K562 (cell line): Measurements from ENCODE around the gene SCYL1. TPM values are rescaled to one million over a fixed set of nuclear protein-coding genes. Genes with fewer than 3 reads are reported as not detected.

Experiments used
- ARID2 ChIP-seq: fragments of 450-650 bp; IDR thresholded peaks from 2 replicates; pipeline ENCODE4 v1.6.1; 2017; ENCODE audit warnings: antibody characterized with exemption, mild to moderate bottlenecking
- BRD4 ChIP-seq: fragments of 200-600 bp; sonication (generic); IDR thresholded peaks from 2 replicates; pipeline ENCODE4 v1.6.1; 2017; ENCODE audit warnings: inconsistent platforms
- CCAR2 ChIP-seq: fragments of 200-400 bp; formaldehyde crosslinking; IDR thresholded peaks from 2 replicates; pipeline ENCODE4 v1.6.1; 2017; ENCODE audit warnings: mild to moderate bottlenecking, low read depth, low read length
- CREM ChIP-seq: IDR thresholded peaks from 2 replicates; pipeline ENCODE4 v1.6.1; 2014; ENCODE audit warnings: antibody characterized with exemption, low read depth
- NFATC3 ChIP-seq: fragments of 450-650 bp; IDR thresholded peaks from 2 replicates; pipeline ENCODE4 v1.6.1; 2017; ENCODE audit warnings: mild to moderate bottlenecking
- POLR2AphosphoS5 ChIP-seq: IDR thresholded peaks from 2 replicates; pipeline ENCODE4 v1.6.1; 2011; ENCODE audit warnings: mild to moderate bottlenecking, low read depth, low read length, moderate library complexity; ENCODE audit not compliant: control insufficient read depth, insufficient read depth
- RBFOX2 ChIP-seq: fragments of 200-400 bp; formaldehyde crosslinking; IDR thresholded peaks from 2 replicates; pipeline ENCODE4 v1.6.1; 2017; ENCODE audit warnings: low read depth, mild to moderate bottlenecking, low read length, moderate library complexity
- RREB1 ChIP-seq: fragments of 250-450 bp; sonication (Bioruptor Pico); IDR thresholded peaks from 2 replicates; pipeline ENCODE4 v1.4.0; 2020
- SREBF1 ChIP-seq: fragments of 150-350 bp; IDR thresholded peaks from 2 replicates; pipeline ENCODE4 v1.6.1; 2014; ENCODE audit warnings: antibody characterized with exemption, low read depth, low read length, borderline replicate concordance
- SREBF2 ChIP-seq: sonication (generic); formaldehyde crosslinking; IDR thresholded peaks from 2 replicates; pipeline ENCODE4 v1.4.0; 2020; ENCODE audit warnings: mild to moderate bottlenecking, missing genetic modification reagents
- TAF1 ChIP-seq: IDR thresholded peaks from 2 replicates; pipeline ENCODE4 v1.6.1; 2011; ENCODE audit warnings: mild to moderate bottlenecking, low read length, moderate library complexity; ENCODE audit not compliant: insufficient read depth, control insufficient read depth, severe bottlenecking; ENCODE audit errors: extremely low read depth
- TRIM25 ChIP-seq: fragments of 450-650 bp; IDR thresholded peaks from 2 replicates; pipeline ENCODE4 v1.7.0; 2016; ENCODE audit warnings: borderline replicate concordance
- ZC3H11A ChIP-seq: IDR thresholded peaks from 2 replicates; pipeline ENCODE4 v1.6.1; 2012; ENCODE audit warnings: low read depth, low read length, improper control_type of control experiment
- ZC3H4 ChIP-seq: sonication (generic); formaldehyde crosslinking; IDR thresholded peaks from 2 replicates; pipeline ENCODE4 v1.9.0; 2021; ENCODE audit warnings: missing genetic modification reagents, borderline replicate concordance
- ZKSCAN1 ChIP-seq: fragments of 150-350 bp; IDR thresholded peaks from 2 replicates; pipeline ENCODE4 v1.6.1; 2016; ENCODE audit warnings: low read depth, low read length
- ZNF140 ChIP-seq: fragments of 250-450 bp; sonication (Bioruptor Pico); IDR thresholded peaks from 2 replicates; pipeline ENCODE4 v1.8.0; 2021; ENCODE audit warnings: moderate library complexity, mild to moderate bottlenecking, inconsistent platforms
- ZNF165 ChIP-seq: fragments of 250-450 bp; sonication (Bioruptor Pico); IDR thresholded peaks from 2 replicates; pipeline ENCODE4 v1.4.0; 2020; ENCODE audit warnings: borderline replicate concordance
- ZNF766 ChIP-seq: fragments of 200-800 bp; sonication (Bioruptor generic); conservative IDR thresholded peaks from 2 replicates; pipeline ENCODE4 v1.6.1; 2016; ENCODE audit warnings: missing genetic modification characterization, missing compliant biosample characterization
- polyA plus RNA-seq, 8 experiments: library from polyadenylated mRNA; depleted of rRNA in 4 of 8; stranded (reverse) in 5 of 8; unstranded in 3 of 8; fragments of >200 nt; fragmentation: Nextera tagmentation in 2 of 8; fragmentation: Illumina TruSeq in 1 of 8; extraction: Ambion mirVana in 2 of 8; extraction: Trizol in 1 of 8; gene quantifications; 2 replicates each; pipeline versions ENCODE4 v1.2.1 to v1.2.3, GENCODE V29; 2011 to 2014; ENCODE audit warnings: inconsistent platforms in 1 of 8, missing spikeins in 1 of 8
- total RNA-seq, 7 experiments: library from RNA; depleted of rRNA in 6 of 7; stranded (reverse); fragments of >200 nt in 6 of 7; fragmentation: Illumina TruSeq in 2 of 7; extraction: Trizol in 2 of 7; gene quantifications; 2 replicates each; pipeline versions ENCODE4 v1.2.1 to v1.2.3, GENCODE V29; 2011 to 2021; ENCODE audit warnings: low replicate concordance in 1 of 7
- TF ChIP-seq, protein P1 (sequence below), 2 experiments: fragments of 250-450 bp in 1 of 2; fragments of 450-650 bp in 1 of 2; sonication (Bioruptor Pico) in 1 of 2; IDR thresholded peaks; 2 replicates each; pipeline versions ENCODE4 v1.6.1 to v1.8.0; 2016 to 2021; ENCODE audit warnings: mild to moderate bottlenecking in 2 of 2, moderate library complexity in 2 of 2, missing compliant biosample characterization in 1 of 2, missing genetic modification characterization in 1 of 2

The SCYL1 gene
- total and polyA plus RNA-seq, 9 of the 15 experiments (the other 6 are each of a cell fraction or from before 2014, with no cell fraction given), result 1.9 to 145 (median 57.6) TPM

- TF ChIP-seq POLR2AphosphoS5, result no peak
- no peak for TF ChIP-seq SREBF2
- TF ChIP-seq ZKSCAN1, result no peak
- peak; percentile 61 for TF ChIP-seq RBFOX2
- no peak for TF ChIP-seq ZNF165
- no peak for TF ChIP-seq RREB1 (CRISPR knock-in tag)
- TF ChIP-seq CCAR2, result no peak
- TF ChIP-seq BRD4, result 0 out of 2 replicates have a peak, but pooled peaks have one; percentile 41
- TF ChIP-seq ARID2, result 0 out of 2 replicates have a peak, but pooled peaks have one; percentile 2
- TF ChIP-seq NFATC3, result no peak
- 0 out of 2 replicates have a peak, but pooled peaks have one; percentile 22 for TF ChIP-seq CREM
- TF ChIP-seq ZC3H11A, result no peak
- TF ChIP-seq ZNF140 (CRISPR knock-in tag), result no peak
- TF ChIP-seq SREBF1, result no peak
- peak; percentile 70 for TF ChIP-seq ZC3H4 (CRISPR knock-in tag)
- TF ChIP-seq TRIM25, result no peak
- peak; percentile 48 for TF ChIP-seq TAF1
- no peak for TF ChIP-seq ZNF766 (CRISPR knock-in tag)
- TF ChIP-seq, protein P1, sequence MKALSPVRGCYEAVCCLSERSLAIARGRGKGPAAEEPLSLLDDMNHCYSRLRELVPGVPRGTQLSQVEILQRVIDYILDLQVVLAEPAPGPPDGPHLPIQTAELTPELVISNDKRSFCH (CRISPR knock-in tag; IDR thresholded peaks at IDR 0.05), result no peak
- TF ChIP-seq, protein P1 (tag; IDR thresholded peaks at IDR 0.05), result no peak
These were observed 26.7 kb upstream of the SCYL1 start (continued) for GRCh38 chr11:65498042-65498726.
